G401.6 (cell line): ENCODE results near the gene DHRS13.
"Not testable (repeated sequence)": the region's sequence is repeated elsewhere in the genome, so short reads cannot be mapped to it uniquely, and the experiment has no call there.

ENCODE experiments used
- FAIRE-seq: peaks from 2 replicates; lab custom pipeline; 2012; peaks lifted over from hg19 to GRCh38; lab: Jason Lieb, UNC

DHRS13 gene

GRCh38 chr17:28901866-28902818 is 737 bp downstream of the DHRS13 start:
- no peak for FAIRE-seq

DNA sequence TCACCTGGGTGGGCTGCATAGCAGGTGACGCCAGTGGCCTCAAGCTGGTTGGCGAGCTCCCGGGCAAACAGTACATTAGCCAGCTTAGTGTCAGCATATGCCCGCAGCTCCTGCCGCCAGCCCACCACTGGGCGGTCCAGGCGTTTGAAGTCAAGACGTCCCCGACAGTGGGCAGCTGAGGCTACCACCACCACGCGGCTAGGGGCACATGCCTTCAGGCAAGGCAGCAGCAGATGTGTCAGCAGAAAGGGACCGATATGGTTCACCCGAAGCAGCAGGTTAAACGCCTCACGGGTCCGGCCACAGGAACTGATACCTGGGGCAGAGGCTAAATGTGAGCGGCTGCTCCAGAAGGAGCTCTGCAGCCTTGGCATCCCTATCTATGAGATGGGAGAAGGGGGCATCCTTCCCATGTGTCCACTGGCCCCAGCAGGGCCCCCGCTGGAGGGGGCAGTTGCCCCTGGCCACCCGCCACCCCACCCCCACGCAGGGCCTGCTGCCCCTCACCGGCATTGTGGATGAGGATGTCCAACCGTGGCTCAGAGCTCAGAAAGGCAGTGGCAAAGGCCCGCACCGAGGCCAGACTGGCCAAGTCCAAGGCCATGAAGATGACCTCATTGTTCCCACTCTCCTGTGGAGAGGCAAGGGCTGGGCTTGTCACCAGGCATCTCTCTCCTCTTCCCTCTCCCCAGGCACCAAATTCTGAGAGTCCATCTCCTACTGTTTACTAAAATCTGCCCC is 1.7 kb downstream of the DHRS13 start:
- FAIRE-seq, result no peak

DNA sequence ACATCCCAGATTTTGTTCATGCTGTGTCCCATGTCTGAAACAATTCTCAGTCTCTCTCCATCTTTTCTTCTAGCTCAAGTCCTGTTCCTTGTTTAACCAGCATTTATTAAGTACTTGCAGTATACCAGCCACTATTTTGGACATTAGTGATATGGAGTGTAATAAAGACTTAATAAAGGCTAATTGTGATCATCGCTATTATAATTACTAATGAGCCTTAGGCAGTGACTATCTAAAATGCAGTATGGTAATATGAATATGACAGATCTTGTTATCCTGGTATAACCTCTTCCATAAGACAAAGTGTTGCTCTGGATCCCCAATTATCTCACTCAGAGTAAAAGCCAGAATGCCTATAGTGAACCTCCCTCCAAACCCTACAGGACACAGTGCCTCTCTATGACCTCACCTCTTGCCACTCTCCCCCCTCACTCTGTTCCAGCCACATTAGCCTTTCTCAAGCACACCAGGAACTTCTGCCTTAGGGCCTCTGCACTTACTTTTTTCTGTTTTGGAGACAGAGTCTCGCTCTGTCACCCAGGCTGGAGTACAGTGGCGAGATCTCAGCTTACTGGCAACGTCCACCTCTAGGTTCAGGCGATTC is 3.6 kb downstream of the DHRS13 start:
- FAIRE-seq, result no peak

DNA sequence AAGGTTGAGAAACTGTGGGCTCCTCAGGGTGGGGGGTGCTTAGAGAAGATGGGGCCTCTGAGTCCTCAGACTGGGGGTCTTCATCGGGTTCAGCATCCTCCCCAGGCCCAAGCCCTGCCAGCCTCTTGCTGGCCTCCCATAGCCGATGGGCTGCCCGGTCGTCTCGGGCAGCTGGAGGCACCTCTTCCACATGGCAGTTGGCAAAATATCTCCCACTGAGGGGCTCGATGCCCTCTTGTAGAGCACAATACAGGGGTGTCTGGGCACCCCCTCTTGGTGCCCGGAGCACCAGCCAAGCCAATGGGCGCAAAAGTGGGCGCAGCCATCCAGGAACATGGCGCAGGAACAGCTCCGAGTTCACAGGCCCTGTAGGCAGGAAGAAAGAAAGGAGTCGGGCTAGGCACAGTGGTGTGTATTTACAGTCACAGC is 4.3 kb downstream of the DHRS13 start:
- FAIRE-seq, result no peak

GRCh38 chr17:28897769-28898526 is 4.9 kb downstream of the DHRS13 start:
- no peak for FAIRE-seq

- no peak for FAIRE-seq
Observed at GRCh38 chr17:28896884-28897768, 5.8 kb downstream of the DHRS13 start, which contains the start of gene FLOT2. FLOT2 (minus strand) TSS chr17:28897733; CDS start chr17:28897574, 159 bp downstream.

DNA sequence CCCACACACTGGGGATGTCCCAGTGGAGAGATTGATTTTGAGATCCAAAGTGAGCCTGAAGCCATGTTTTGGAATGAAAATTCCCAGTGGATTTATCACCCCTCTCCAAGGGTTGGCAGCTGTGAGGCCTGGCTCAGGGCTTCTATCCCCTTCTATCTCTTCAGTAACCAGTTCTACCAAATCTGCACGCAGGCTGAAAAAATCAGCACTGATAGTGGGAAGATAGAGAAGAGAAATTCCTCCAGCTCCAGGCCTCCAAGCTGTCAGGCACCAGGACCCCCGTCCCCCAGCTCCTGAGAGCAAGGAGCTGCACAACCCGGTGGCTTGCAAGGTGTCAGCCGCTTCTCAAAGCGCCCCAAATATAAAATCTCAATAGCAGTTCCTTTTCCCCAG is 6.4 kb downstream of the DHRS13 start:
- no peak for FAIRE-seq

DNA sequence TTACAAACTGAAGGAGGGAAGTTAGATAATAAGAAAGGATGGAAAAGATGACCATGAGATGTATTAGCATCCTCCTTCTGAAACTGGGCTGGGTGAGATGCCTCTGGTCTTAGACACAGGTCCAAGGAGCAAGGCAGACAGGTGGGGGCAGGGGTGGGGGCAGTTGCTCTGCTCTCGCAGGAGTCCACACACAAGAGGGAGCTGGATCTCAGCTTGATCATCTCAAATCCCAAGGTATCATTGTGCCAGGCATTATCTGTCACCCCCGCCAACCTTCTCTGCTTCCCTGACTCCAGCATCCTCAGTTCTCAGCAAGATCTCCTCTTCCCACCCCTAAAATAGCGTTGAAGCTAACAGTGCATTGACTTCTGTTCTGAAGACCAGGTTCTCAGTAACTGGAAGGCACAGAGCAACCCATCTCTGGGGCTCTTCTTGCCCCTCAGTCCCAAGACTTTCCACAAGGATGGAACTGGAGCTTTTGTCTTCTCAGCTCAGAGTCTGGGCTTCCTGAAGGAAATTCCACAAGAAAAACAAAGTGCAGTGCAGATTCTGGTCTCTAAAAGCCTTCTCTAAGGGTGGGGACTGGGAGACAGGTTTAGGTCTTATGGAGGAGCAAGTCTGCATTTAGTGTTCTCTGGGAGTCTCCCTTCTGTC is 7.0 kb downstream of the DHRS13 start:
- no peak for FAIRE-seq

DNA sequence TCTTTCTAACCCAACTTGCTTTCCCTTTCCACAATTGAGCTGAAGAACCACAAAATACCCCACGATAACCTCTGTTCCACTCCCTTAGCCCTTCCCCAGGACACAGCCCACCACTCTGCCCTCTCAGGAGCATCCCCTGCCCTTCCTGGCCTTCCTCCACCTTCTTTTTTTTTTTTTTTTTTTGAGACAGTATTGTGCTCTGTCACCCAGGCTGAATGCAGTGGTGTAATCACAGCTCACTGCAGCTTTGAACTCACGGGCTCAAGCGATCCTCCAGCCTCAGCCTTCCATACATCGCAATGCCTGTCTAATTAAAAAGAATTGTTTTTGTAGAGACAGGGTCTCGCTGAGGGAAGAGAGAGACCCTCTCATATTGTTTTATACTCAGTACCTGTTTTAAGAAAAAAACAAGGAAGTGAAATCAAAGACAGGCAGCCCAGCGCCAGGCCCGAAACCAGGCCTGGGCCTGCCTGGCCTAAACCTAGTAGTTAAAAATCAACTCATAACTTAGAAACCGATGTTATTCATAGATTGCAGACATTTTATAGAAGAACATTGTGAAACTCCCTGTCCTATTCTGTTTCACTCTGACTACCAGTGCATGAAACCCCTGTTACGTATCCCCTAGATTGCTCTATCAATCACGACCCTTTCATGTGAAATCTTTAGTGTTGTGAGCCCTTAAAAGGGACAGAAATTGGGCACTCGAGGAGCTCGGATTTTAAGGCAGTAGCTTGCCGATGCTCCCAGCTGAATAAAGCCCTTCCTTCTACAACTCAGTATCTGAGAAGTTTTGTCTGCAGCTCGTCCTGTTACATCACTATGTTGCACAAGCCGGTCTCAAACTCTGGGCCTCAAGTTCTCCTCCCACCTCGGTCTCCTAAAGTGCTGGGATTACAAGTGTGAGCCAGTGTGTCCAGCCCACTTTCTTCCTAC is 9.4 kb downstream of the DHRS13 start:
- FAIRE-seq, result not testable (repeated sequence)

GRCh38 chr17:28892024-28892423 is 10.9 kb downstream of the DHRS13 start:
- FAIRE-seq, result no peak

DNA sequence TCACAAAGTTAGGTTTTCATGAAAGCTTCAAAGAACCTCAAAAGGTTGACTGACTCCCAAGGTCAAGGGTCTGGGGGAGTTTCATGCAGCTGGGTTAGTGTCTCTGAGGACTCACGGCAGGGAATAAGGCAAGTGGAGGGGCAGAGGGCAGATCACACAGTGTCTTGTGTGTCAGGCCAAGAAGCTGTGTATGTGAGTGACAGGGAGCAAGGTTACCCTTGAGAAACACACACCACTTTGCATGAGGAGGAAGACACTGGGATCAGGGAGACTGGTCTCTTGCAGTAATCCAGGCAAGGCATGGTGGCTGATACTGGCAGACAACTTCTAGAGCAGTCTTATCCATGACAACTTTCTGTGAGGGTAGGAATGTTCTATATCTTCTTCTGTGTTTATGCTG is 11.7 kb downstream of the DHRS13 start:
- FAIRE-seq, result no peak

DNA sequence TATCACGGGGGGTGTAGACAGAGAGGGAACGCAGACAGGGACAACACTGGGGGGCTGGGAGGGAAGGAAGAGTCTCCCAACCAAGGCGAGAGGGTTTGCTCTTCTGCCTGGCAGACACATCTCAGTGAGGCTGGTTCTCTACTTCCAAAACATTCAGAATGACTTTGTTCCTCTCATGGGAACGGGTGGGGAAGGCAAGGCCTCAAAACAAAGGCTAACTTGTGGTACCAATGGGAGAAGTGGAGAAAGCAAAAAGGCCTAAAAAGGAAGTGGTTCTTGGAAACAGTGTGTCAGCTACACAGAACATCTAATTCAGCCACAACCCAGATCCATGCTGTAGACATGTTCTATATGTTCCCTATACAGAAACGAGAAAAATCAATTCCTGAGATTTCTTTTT is 12.9 kb downstream of the DHRS13 start:
- FAIRE-seq, result no peak

DNA sequence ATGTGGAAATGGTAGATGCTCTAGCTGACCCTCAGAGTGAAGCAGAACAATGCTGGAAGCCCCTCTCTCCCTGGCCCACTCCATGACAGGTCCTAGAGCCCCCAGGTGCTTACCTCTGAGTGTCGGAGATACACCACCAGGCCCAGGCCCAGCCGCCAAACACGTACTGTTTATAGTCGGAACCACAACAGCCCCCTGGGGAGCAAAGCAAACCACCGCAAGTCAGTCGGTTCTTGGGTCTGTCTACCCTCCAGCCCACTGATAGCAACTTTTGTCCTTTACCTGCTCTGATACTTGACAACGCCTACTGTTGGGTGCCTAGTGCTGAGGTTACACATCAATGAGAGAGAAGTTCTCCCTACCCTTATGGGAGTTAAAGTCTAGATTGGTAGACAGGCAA is 14.0 kb downstream of the DHRS13 start:
- FAIRE-seq, result no peak

GRCh38 chr17:28887871-28888471 is 14.9 kb downstream of the DHRS13 start:
- no peak for FAIRE-seq

DNA sequence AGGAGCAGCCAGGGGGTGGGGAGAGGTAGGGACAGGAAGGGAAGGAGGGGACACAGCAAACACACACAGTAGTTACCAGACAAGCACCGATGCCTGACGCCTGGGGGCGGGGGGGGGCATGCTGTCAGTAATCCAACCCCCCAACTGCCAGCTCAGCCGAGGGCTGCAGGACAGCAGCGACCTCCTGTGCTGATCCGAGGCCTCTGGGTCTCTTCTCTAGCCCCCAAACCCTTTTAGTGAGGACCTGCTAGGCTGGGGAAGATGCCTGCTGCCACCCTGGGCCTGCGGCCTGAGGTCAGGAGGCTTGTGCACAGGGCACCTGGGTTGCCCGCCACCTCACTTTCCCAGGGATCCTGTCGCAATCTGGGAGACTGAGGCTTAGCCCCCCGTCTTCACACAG is 16.9 kb downstream of the DHRS13 start:
- FAIRE-seq, result no peak

DNA sequence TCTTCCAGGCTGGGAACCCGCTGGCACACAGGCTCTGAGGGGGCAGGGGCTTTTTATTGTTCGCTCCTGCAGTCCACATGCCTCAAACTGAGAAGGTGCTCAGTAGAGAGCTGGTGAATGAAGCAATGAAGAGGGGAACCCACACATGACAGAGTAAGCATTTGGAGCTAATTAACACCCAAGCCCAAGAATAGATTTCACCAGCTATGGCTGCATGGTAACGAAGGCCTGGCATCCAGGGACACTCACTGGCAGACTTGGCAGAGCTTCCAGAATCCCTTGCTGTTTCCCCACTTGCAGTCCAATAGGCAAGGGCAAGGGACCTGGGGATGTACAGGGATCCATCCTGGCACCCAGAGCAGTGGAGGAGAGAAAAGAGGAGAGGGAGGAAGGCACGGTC is 17.5 kb downstream of the DHRS13 start:
- FAIRE-seq, result no peak

DNA sequence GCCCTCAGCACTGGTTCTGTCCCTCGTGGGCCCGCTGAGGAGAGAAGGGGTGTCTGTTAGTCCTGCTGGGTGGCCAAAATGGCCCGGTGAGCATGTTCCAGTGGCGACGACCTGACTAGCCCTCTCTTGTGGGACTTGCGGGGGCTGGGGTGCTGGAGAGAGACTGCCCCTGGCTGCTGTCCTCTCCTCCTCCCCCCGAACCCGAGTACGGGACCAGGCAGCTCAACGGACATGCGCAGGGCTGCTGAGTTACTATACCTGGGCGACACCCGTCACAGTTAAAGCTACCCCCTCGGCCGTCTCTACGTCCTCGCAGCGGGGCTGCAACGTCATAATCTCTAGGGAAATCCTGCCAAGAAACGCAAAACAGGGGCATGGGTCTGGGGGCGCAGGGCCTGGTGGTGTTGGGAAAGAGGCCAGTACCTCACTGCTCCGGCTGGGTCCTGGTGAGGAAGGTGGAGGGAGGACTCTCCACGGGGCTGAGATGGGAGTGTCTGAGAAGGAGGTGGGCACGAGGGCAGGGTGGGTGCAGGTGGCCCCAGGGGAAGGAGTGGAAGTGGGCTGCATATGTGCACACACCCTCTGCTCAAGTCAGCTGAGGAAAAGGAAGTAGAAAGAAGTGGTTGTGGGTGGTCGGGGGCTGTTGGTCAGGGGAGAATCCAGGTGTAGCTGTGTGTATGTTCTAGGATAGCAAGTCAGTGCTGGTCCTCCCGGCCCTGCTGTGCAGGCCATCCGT is 18.7 kb downstream of the DHRS13 start:
- FAIRE-seq, result no peak

GRCh38 chr17:28882154-28882895 is 20.6 kb downstream of the DHRS13 start:
- FAIRE-seq, result no peak
